ENCODE data around the gene TLCD3A.

Gene TLCD3A

GRCh38 chr17:740240-741017 lies 8.0 kb downstream of the TLCD3A start:
- Histone ChIP-seq H2AFZ (ENCODE audit: low read length) (no peak overlapping the region), H3K27me3 (ENCODE audit: insufficient read depth, low read length, poor library complexity, severe bottlenecking) (no peaks in the 10 kb centered on the region), H4K20me1 (ENCODE audit: insufficient read depth, low read length, poor library complexity, severe bottlenecking) (peaks cover 4% of the 10 kb centered on the region), H3K9me2 (replicated peaks; ENCODE audit: low read depth, low read length) (no peaks in the 10 kb centered on the region), H3K9ac (ENCODE audit: low read depth, low read length, poor library complexity, severe bottlenecking) (no peak overlapping the region), H3K79me2 (ENCODE audit: insufficient read depth, low read length) (peaks cover 30% of the 10 kb centered on the region; the same call in 1 of the 2 replicates), H3K4me3 (ENCODE audit: low read length, poor library complexity, severe bottlenecking) (no peak overlapping the region), H3F3A (ENCODE audit: low read depth) (no peaks in the 10 kb centered on the region), H3K4me1 (ENCODE audit: insufficient read depth, low read length, poor library complexity, severe bottlenecking) (peaks cover 12% of the 10 kb centered on the region), H3K4me2 (ENCODE audit: low read depth, low read length, poor library complexity, severe bottlenecking) (no peak overlapping the region), H3K36me3 (ENCODE audit: insufficient read depth, low read length) (peaks cover 38% of the 10 kb centered on the region; the same call in 1 of the 2 replicates), H3K9me3 (ENCODE audit: insufficient read depth, low read depth, low read length) (no peaks in the 10 kb centered on the region)
- TF ChIP-seq CTCF (conservative IDR thresholded peaks at IDR 0.05; ENCODE audit: low read length), result no peak
- TF ChIP-seq EZH2phosphoT487 (IDR thresholded peaks at IDR 0.05; ENCODE audit: borderline replicate concordance), result no peak

GRCh38 chr17:742147-742793 lies 9.9 kb downstream of the TLCD3A start:
- Histone ChIP-seq H3K79me2 (ENCODE audit: insufficient read depth, low read length) (peaks cover 11% of the 10 kb centered on the region; the same call in 1 of the 2 replicates), H3K9me2 (replicated peaks; ENCODE audit: low read depth, low read length) (no peaks in the 10 kb centered on the region), H3F3A (ENCODE audit: low read depth) (no peaks in the 10 kb centered on the region), H3K4me3 (ENCODE audit: low read length, poor library complexity, severe bottlenecking) (no peak overlapping the region), H3K4me1 (ENCODE audit: insufficient read depth, low read length, poor library complexity, severe bottlenecking) (peaks cover 1% of the 10 kb centered on the region), H3K4me2 (ENCODE audit: low read depth, low read length, poor library complexity, severe bottlenecking) (no peak overlapping the region), H4K20me1 (ENCODE audit: insufficient read depth, low read length, poor library complexity, severe bottlenecking) (peaks cover 4% of the 10 kb centered on the region), H2AFZ (ENCODE audit: low read length) (no peak overlapping the region), H3K9me3 (ENCODE audit: insufficient read depth, low read depth, low read length) (no peaks in the 10 kb centered on the region), H3K27me3 (ENCODE audit: insufficient read depth, low read length, poor library complexity, severe bottlenecking) (no peaks in the 10 kb centered on the region), H3K9ac (ENCODE audit: low read depth, low read length, poor library complexity, severe bottlenecking) (no peak overlapping the region), H3K36me3 (ENCODE audit: insufficient read depth, low read length) (peaks cover 52% of the 10 kb centered on the region; the same call in 1 of the 2 replicates)
- no peak for TF ChIP-seq EZH2phosphoT487 (IDR thresholded peaks at IDR 0.05; ENCODE audit: borderline replicate concordance)
- TF ChIP-seq CTCF (conservative IDR thresholded peaks at IDR 0.05; ENCODE audit: low read length), result no peak

- Histone ChIP-seq H3K9me2 (replicated peaks; ENCODE audit: low read depth, low read length) (no peaks in the 10 kb centered on the region), H3K27me3 (ENCODE audit: insufficient read depth, low read length, poor library complexity, severe bottlenecking) (no peaks in the 10 kb centered on the region), H3K36me3 (ENCODE audit: insufficient read depth, low read length) (peaks cover 61% of the 10 kb centered on the region; the same call in 1 of the 2 replicates), H3F3A (ENCODE audit: low read depth) (no peaks in the 10 kb centered on the region), H2AFZ (ENCODE audit: low read length) (no peak overlapping the region), H3K4me2 (ENCODE audit: low read depth, low read length, poor library complexity, severe bottlenecking) (no peak overlapping the region), H3K4me3 (ENCODE audit: low read length, poor library complexity, severe bottlenecking) (no peak overlapping the region), H3K9ac (ENCODE audit: low read depth, low read length, poor library complexity, severe bottlenecking) (no peak overlapping the region), H3K79me2 (ENCODE audit: insufficient read depth, low read length) (peaks cover 12% of the 10 kb centered on the region; the same call in 1 of the 2 replicates), H3K4me1 (ENCODE audit: insufficient read depth, low read length, poor library complexity, severe bottlenecking) (no peaks in the 10 kb centered on the region), H4K20me1 (ENCODE audit: insufficient read depth, low read length, poor library complexity, severe bottlenecking) (peaks cover 6% of the 10 kb centered on the region), H3K9me3 (ENCODE audit: insufficient read depth, low read depth, low read length) (no peaks in the 10 kb centered on the region)
- TF ChIP-seq EZH2phosphoT487 (IDR thresholded peaks at IDR 0.05; ENCODE audit: borderline replicate concordance), result no peak
- TF ChIP-seq CTCF (conservative IDR thresholded peaks at IDR 0.05; ENCODE audit: low read length), result no peak
Observed at GRCh38 chr17:743139-743538, 10.7 kb downstream of the TLCD3A start.

All from Loucy (cell line).